H1 (cell line): ENCODE data around the gene NUP133. TPM values are rescaled to one million over a fixed set of nuclear protein-coding genes. Genes with fewer than 3 reads are reported as not detected.

Experiments
- polyA plus RNA-seq, 7 experiments: library from polyadenylated mRNA; depleted of rRNA in 3 of 7; stranded (reverse) in 5 of 7; unstranded in 2 of 7; fragments of >200 nt in 5 of 7; fragments of 200-250 nt in 2 of 7; gene quantifications; 1 replicate in 5 of 7; 2 replicates in 1 of 7; 4 replicates in 1 of 7; pipeline versions ENCODE4 v1.2.1 to v1.2.3, GENCODE V29; 2011 to 2013; ENCODE audit warnings: missing spikeins in 2 of 7, mixed read lengths in 2 of 7
- total RNA-seq: library from RNA; stranded (reverse); fragmentation: NEBNext Ultra II Directional; extraction: Animal tissue kit (Norgen Biotek cat#: 25700); gene quantifications from 2 replicates; pipeline ENCODE4 v1.2.1, GENCODE V29; 2021
- TF ChIP-seq, protein P1 (sequence below): IDR thresholded peaks from 2 replicates; pipeline ENCODE4 v1.6.1; 2012; ENCODE audit warnings: low read length, inconsistent platforms
- TF ChIP-seq, protein P2 (sequence below): IDR thresholded peaks from 2 replicates; pipeline ENCODE4 v1.6.1; 2012; ENCODE audit warnings: inconsistent platforms

Gene NUP133
- total and polyA plus RNA-seq, 2 of the 8 experiments (the other 6 are each of a cell fraction or from before 2014, with no cell fraction given), result 20.6 to 72.1 TPM

DNA sequence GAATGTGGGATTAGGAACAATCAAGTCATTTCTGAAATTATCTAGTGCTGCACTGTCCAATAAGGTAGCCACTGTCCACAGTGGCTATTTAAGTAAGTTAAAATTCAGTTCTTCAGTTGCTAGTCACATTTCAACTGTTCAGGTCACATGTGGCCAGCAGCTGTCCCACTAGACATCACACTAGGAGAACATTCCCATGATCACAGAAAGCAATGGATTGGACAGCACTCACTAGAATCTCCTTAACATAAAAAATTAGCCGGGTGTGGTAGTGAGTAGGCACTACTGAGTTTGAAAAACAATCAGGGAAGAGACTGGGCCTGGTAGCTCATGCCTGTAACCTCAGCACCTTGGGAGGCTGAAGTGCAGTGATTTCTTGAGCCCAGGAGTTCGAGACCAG is 33.6 kb downstream of the NUP133 start (continued):
- TF ChIP-seq, protein P1, sequence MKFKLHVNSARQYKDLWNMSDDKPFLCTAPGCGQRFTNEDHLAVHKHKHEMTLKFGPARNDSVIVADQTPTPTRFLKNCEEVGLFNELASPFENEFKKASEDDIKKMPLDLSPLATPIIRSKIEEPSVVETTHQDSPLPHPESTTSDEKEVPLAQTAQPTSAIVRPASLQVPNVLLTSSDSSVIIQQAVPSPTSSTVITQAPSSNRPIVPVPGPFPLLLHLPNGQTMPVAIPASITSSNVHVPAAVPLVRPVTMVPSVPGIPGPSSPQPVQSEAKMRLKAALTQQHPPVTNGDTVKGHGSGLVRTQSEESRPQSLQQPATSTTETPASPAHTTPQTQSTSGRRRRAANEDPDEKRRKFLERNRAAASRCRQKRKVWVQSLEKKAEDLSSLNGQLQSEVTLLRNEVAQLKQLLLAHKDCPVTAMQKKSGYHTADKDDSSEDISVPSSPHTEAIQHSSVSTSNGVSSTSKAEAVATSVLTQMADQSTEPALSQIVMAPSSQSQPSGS, result no peak
- TF ChIP-seq, protein P2, sequence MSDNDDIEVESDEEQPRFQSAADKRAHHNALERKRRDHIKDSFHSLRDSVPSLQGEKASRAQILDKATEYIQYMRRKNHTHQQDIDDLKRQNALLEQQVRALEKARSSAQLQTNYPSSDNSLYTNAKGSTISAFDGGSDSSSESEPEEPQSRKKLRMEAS, result no peak
- TF ChIP-seq, all 59 proteins: peak for 0
